DOHH2 (cell line): ENCODE measurements around the gene SAPCD1.

ENCODE experiments used
- H3F3A ChIP-seq: fragments of 200-600 bp; sonication (generic), shearing (Covaris generic); 2 replicates; pipeline ENCODE4 v1.6.0; 2016; ENCODE audit warnings: antibody characterized with exemption, mild to moderate bottlenecking; ENCODE audit not compliant: control insufficient read depth, insufficient read depth
- H3K27ac ChIP-seq: fragments of 200-600 bp; sonication (generic); 2 replicates; pipeline ENCODE4 v1.5.1; 2014; ENCODE audit warnings: low read depth, mild to moderate bottlenecking, low read length, moderate library complexity
- H3K27me3 ChIP-seq: fragments of 200-600 bp; sonication (generic); 2 replicates; pipeline ENCODE4 v1.6.1; 2014; ENCODE audit warnings: mild to moderate bottlenecking, low read length, mixed read lengths; ENCODE audit not compliant: control insufficient read depth
- H3K36me3 ChIP-seq: fragments of 200-600 bp; sonication (generic); 2 replicates; pipeline ENCODE4 v1.6.1; 2014; ENCODE audit warnings: mild to moderate bottlenecking, low read length, moderate library complexity, mixed read lengths; ENCODE audit not compliant: control insufficient read depth
- H3K4me1 ChIP-seq: fragments of 200-600 bp; sonication (generic); 2 replicates; pipeline ENCODE4 v1.6.1; 2014; ENCODE audit warnings: mild to moderate bottlenecking, low read length, mixed read lengths; ENCODE audit not compliant: control insufficient read depth
- H3K4me2 ChIP-seq: fragments of 200-600 bp; sonication (generic); 2 replicates; pipeline ENCODE4 v1.6.0; 2014; ENCODE audit warnings: mild to moderate bottlenecking, low read length, moderate library complexity
- H3K4me3 ChIP-seq: fragments of 200-600 bp; sonication (generic); 2 replicates; pipeline ENCODE4 v1.5.1; 2014; ENCODE audit warnings: mild to moderate bottlenecking, low read length, mixed read lengths
- H3K79me2 ChIP-seq: fragments of 200-600 bp; sonication (generic); 2 replicates; pipeline ENCODE4 v1.6.1; 2014; ENCODE audit warnings: mild to moderate bottlenecking, low read length, mixed read lengths; ENCODE audit not compliant: control insufficient read depth
- H3K9me2 ChIP-seq: fragments of 200-600 bp; sonication (generic); replicated peaks from 2 replicates; pipeline ENCODE4 v1.6.1; 2014; ENCODE audit warnings: mild to moderate bottlenecking, low read length, mixed read lengths; ENCODE audit not compliant: control insufficient read depth
- H3K9me3 ChIP-seq: fragments of 200-600 bp; sonication (generic); 2 replicates; pipeline ENCODE4 v1.6.1; 2014; ENCODE audit warnings: antibody characterized with exemption, low read length, mixed read lengths; ENCODE audit not compliant: control insufficient read depth, insufficient read depth
- H4K20me1 ChIP-seq: fragments of 200-600 bp; sonication (generic); 2 replicates; pipeline ENCODE4 v1.6.0; 2014; ENCODE audit warnings: low read depth, mild to moderate bottlenecking, antibody characterized with exemption, low read length, moderate library complexity; ENCODE audit not compliant: control insufficient read depth, insufficient read depth
- EZH2phosphoT487 ChIP-seq: fragments of 200-600 bp; sonication (generic); IDR thresholded peaks from 2 replicates; pipeline ENCODE4 v1.6.1; 2017; ENCODE audit warnings: borderline replicate concordance, mild to moderate bottlenecking, antibody characterized with exemption, low read length, moderate library complexity, mixed read lengths
- TF ChIP-seq, protein P1 (sequence below): fragments of 200-600 bp; sonication (generic); IDR thresholded peaks from one replicate; pipeline ENCODE4 v1.5.1; 2014; ENCODE audit warnings: antibody characterized with exemption, mild to moderate bottlenecking, low read depth, low read length; ENCODE audit not compliant: poor library complexity, severe bottlenecking

Gene SAPCD1

DNA sequence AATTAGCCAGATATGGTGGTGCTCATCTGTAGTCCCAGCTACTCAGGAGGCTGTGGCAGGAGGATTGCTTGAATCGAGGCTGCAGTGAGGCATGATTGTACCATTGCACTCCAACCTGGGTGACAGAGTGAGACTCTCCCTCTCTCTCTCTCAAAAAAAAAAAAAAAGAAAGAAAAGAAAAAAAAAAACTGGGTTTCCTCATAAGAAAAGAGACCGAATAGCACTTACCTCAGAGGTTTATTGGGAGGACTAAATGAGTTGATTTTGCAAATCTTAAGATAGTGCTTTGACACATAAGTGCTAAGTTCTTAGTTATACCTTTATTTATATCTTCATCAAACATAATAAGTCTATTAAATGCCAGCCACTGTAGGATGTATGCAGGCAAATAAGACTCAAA is 8.4 kb downstream of the SAPCD1 start:
- Histone ChIP-seq H3K27me3 (no peaks in the 10 kb centered on the region), H3K4me2 (no peak overlapping the region), H3K4me3 (no peak overlapping the region), H3F3A (no peaks in the 10 kb centered on the region), H3K36me3 (no peaks in the 10 kb centered on the region), H3K9me2 (no peaks in the 10 kb centered on the region), H3K4me1 (peaks cover 4% of the 10 kb centered on the region; the same call in 1 of the 2 replicates), H3K79me2 (no peaks in the 10 kb centered on the region), H3K27ac (no peak overlapping the region), H3K9me3 (no peaks in the 10 kb centered on the region), H4K20me1 (no peaks in the 10 kb centered on the region)
- TF ChIP-seq, protein P1, sequence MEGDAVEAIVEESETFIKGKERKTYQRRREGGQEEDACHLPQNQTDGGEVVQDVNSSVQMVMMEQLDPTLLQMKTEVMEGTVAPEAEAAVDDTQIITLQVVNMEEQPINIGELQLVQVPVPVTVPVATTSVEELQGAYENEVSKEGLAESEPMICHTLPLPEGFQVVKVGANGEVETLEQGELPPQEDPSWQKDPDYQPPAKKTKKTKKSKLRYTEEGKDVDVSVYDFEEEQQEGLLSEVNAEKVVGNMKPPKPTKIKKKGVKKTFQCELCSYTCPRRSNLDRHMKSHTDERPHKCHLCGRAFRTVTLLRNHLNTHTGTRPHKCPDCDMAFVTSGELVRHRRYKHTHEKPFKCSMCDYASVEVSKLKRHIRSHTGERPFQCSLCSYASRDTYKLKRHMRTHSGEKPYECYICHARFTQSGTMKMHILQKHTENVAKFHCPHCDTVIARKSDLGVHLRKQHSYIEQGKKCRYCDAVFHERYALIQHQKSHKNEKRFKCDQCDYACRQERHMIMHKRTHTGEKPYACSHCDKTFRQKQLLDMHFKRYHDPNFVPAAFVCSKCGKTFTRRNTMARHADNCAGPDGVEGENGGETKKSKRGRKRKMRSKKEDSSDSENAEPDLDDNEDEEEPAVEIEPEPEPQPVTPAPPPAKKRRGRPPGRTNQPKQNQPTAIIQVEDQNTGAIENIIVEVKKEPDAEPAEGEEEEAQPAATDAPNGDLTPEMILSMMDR: no peak
- TF ChIP-seq EZH2phosphoT487: no peak

DNA sequence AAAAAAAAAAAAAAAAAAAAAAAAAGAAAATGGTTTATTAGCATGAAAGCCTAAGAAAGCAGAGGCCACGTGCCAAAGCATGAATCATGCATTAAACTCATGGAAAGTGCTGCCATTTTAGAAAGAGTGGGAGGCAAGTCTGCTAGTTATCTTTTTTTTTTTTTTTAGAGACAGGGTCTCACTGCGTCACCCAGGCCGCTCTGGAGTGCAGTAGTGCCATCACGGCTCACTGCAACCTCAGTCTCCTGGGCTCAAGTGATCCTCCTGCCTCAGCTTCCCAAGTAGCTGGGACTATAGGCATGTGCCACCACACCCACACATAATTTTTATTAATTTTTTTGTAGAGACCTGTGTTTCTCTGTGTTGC is 9.5 kb downstream of the SAPCD1 start:
- H3K27ac ChIP-seq: no peak overlapping the region
- no peaks in the 10 kb centered on the region for H3K9me2 ChIP-seq
- H3K9me3 ChIP-seq: no peaks in the 10 kb centered on the region
- H3K4me3 ChIP-seq: no peak overlapping the region
- H4K20me1 ChIP-seq: no peaks in the 10 kb centered on the region
- peaks cover 11% of the 10 kb centered on the region for H3K4me1 ChIP-seq
- H3F3A ChIP-seq: no peaks in the 10 kb centered on the region
- H3K4me2 ChIP-seq: no peak overlapping the region
- H3K79me2 ChIP-seq: no peaks in the 10 kb centered on the region
- no peaks in the 10 kb centered on the region for H3K36me3 ChIP-seq
- H3K27me3 ChIP-seq: no peaks in the 10 kb centered on the region
- TF ChIP-seq, protein P1: no peak
- no peak for TF ChIP-seq EZH2phosphoT487

DNA sequence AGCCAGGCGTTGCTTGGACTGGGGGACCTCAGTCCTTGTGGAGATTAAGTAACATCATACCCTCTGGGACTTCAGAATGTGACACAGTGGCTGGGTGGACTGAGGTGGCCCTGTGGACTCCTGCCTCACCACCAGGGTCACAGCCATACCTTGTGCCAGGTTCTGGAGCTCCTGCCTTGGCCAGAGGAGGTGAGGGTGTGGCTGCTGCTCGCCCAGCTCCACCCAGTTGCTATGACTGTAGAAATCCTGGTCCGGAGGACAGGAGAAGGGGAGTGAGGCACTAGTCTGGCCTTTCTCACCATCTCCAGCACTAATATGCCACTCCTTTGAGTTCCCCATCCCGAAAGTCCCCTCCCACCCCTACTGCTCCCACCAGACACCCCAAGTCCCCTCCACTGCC is 12.7 kb downstream of the SAPCD1 start:
- Histone ChIP-seq H3K9me3 (no peaks in the 10 kb centered on the region), H3F3A (no peaks in the 10 kb centered on the region), H3K27ac (no peak overlapping the region), H3K4me3 (no peak overlapping the region), H3K9me2 (no peaks in the 10 kb centered on the region), H4K20me1 (no peaks in the 10 kb centered on the region), H3K36me3 (peaks cover 25% of the 10 kb centered on the region), H3K4me2 (no peak overlapping the region), H3K4me1 (peaks cover 17% of the 10 kb centered on the region), H3K79me2 (no peaks in the 10 kb centered on the region), H3K27me3 (no peaks in the 10 kb centered on the region)
- no peak for TF ChIP-seq EZH2phosphoT487
- TF ChIP-seq, protein P1: no peak
